Body of pancreas (tissue), 4 donors: ENCODE data around the gene GNB1. TPM values are rescaled to one million over a fixed set of nuclear protein-coding genes. Genes with fewer than 3 reads are reported as not detected.

Experiments used
- ATAC-seq: fragments of 150-250 bp; one replicate; pipeline ENCODE4 v1.9.1; 2016
- DNase-seq, 4 donors: peaks; one replicate each; pipeline ENCODE4 v3.0.0-alpha.2; 2019
- H3K27ac ChIP-seq, 4 donors: fragments of 200-600 bp; sonication (generic); 1 replicate in 3 of 4; 2 replicates in 1 of 4; pipeline versions ENCODE4 v1.5.1 to v1.6.1; 2016 to 2019; ENCODE audit warnings: mild to moderate bottlenecking in 1 of 4, mixed read lengths in 1 of 4, moderate library complexity in 1 of 4
- H3K27me3 ChIP-seq, 2 donors: fragments of 200-600 bp; sonication (generic); one replicate each; pipeline ENCODE4 v1.6.0; 2016; ENCODE audit warnings: mild to moderate bottlenecking in 1 of 2
- H3K36me3 ChIP-seq, 2 donors: fragments of 200-600 bp; sonication (generic); replicated peaks in 1 of 2; 2 replicates each; pipeline ENCODE4 v1.5.1; 2016; ENCODE audit warnings: low read depth in 2 of 2; ENCODE audit not compliant: insufficient read depth in 1 of 2
- H3K4me1 ChIP-seq: fragments of 200-600 bp; sonication (generic); one replicate; pipeline ENCODE4 v1.6.0; 2016
- H3K4me3 ChIP-seq, 2 donors: fragments of 200-600 bp; sonication (generic); 1 replicate in 1 of 2; 2 replicates in 1 of 2; pipeline ENCODE4 v1.5.1; 2016 to 2019
- H3K9me3 ChIP-seq, 3 donors: fragments of 200-600 bp; sonication (generic); 1 replicate in 2 of 3; 2 replicates in 1 of 3; pipeline ENCODE4 v1.5.1; 2016
- POLR2A ChIP-seq, 3 donors: fragments of 450-650 bp; IDR thresholded peaks; one replicate each; pipeline ENCODE4 v1.6.1; 2016; ENCODE audit warnings: antibody characterized with exemption in 3 of 3, mild to moderate bottlenecking in 2 of 3
- WGBS, 2 donors: methylation state at CpG; one replicate each; pipeline ENCODE4 v1.1.5; 2017; 5-methylcytosine and 5-hydroxymethylcytosine counted together
- intact Hi-C: fragments of 100-400 bp; cut with DNase I; formaldehyde crosslinking; loops from one replicate; pipeline ENCODE4 v1.15.1; 2023
- total RNA-seq, 2 donors: library from RNA; depleted of rRNA; stranded (reverse); fragments of >200 nt; gene quantifications; one replicate each; pipeline ENCODE4 v1.1.0, GENCODE V29; 2016
- TF ChIP-seq, protein P1 (sequence below), 7 experiments: fragments of 450-650 bp in 4 of 7; fragments of 200-600 bp in 3 of 7; sonication (generic) in 3 of 7; IDR thresholded peaks; one replicate each; pipeline ENCODE4 v1.5.1; 2016 to 2019; ENCODE audit warnings: antibody characterized with exemption in 7 of 7

The GNB1 gene
- total RNA-seq, 2 donors from 2014 or later: 71.3 to 79.1 TPM

DNA sequence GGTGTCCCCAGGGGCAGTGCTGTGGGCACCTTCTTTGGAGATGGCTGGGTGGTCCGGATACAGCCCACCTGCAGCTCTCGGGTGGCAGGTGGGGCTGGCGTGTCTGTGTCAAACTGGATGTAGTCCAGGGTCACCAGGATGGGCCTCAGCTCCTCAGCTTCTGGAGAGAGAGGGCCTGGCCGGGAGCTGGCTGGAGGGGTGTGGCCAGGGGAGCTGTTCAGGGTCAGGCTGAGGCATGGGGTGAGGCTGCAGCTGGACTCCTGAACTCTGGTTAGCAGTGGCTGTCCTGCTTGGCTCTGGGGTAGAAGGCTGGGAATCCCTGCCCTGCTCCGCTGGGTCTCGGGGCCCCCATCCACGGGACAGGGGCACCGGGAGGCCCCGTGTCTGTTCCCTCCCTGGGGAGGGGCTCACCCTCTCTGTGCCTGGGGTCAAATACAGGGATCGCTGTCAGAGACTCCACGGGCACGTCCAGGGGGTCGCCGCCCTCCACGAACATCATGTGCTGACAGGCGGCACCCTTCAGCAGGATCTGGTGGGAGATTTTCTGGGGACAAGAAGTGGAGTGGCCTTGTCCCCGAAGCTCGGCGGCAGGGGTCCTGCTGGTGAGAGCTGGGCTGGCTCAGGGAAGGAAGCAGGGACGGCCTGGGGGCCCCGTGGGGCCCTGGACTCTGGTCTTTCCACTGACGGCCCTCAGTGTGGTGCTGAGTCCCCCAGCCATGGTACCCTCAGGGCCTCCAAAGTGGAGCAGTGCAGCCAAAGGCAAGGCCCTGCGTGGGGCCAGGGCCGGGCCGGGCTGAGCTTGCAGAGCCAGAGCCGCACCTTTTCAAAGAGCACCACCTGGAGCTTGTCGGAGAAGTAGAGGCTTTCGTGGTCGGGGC is 32.3 kb upstream of the GNB1 start:
- no peak for ATAC-seq
- 74 to 88% methylated on average over 10 to 26 of the region's 29 CpGs for WGBS, 2 donors

DNA sequence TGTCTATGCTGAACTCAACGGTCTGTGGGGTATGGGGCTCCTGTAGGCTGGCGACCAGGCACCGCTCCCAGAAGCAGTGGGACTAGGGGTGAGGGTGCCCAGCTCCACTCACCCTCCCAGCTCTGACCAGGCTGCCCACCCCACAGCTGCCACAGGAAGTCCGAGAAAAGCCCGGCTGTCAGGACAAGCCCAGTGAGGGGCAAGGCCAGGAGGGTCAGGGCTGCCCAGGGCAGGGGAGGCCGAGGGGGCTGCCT is 31.7 kb upstream of the GNB1 start:
- 77% methylated on average over 6 of the region's 6 CpGs; no CpG with 5 or more reads in 1 of the 2 donors for WGBS, 2 donors
- no peak for DNase-seq
- H3K4me3 ChIP-seq: no peak overlapping the region
- no peaks in the 10 kb centered on the region for H3K9me3 ChIP-seq
- intact Hi-C loops: no loop called here
- H3K27me3 ChIP-seq: no peaks in the 10 kb centered on the region
- ATAC-seq: no peak
- TF ChIP-seq, protein P1, sequence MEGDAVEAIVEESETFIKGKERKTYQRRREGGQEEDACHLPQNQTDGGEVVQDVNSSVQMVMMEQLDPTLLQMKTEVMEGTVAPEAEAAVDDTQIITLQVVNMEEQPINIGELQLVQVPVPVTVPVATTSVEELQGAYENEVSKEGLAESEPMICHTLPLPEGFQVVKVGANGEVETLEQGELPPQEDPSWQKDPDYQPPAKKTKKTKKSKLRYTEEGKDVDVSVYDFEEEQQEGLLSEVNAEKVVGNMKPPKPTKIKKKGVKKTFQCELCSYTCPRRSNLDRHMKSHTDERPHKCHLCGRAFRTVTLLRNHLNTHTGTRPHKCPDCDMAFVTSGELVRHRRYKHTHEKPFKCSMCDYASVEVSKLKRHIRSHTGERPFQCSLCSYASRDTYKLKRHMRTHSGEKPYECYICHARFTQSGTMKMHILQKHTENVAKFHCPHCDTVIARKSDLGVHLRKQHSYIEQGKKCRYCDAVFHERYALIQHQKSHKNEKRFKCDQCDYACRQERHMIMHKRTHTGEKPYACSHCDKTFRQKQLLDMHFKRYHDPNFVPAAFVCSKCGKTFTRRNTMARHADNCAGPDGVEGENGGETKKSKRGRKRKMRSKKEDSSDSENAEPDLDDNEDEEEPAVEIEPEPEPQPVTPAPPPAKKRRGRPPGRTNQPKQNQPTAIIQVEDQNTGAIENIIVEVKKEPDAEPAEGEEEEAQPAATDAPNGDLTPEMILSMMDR (IDR thresholded peaks at IDR 0.05): no peak
- no peak for TF ChIP-seq POLR2A (IDR thresholded peaks at IDR 0.05)
- H3K36me3 ChIP-seq: no peaks in the 10 kb centered on the region
- no peak overlapping the region for H3K27ac ChIP-seq
- H3K4me1 ChIP-seq: peaks cover 19% of the 10 kb centered on the region

More for the DNA sequence above, 32.3 kb upstream of the GNB1 start:
- no peak overlapping the region for H3K4me3 ChIP-seq
- peak in 1 of 4 donors; percentile 25 for DNase-seq
- TF ChIP-seq, protein P1 (IDR thresholded peaks at IDR 0.05): no peak
- TF ChIP-seq POLR2A (IDR thresholded peaks at IDR 0.05): no peak
- no peaks in the 10 kb centered on the region for H3K27me3 ChIP-seq
- no peaks in the 10 kb centered on the region for H3K36me3 ChIP-seq
- H3K4me1 ChIP-seq: peaks cover 19% of the 10 kb centered on the region
- intact Hi-C loops: no loop called here
- H3K9me3 ChIP-seq: no peaks in the 10 kb centered on the region
- H3K27ac ChIP-seq: no peak overlapping the region

DNA sequence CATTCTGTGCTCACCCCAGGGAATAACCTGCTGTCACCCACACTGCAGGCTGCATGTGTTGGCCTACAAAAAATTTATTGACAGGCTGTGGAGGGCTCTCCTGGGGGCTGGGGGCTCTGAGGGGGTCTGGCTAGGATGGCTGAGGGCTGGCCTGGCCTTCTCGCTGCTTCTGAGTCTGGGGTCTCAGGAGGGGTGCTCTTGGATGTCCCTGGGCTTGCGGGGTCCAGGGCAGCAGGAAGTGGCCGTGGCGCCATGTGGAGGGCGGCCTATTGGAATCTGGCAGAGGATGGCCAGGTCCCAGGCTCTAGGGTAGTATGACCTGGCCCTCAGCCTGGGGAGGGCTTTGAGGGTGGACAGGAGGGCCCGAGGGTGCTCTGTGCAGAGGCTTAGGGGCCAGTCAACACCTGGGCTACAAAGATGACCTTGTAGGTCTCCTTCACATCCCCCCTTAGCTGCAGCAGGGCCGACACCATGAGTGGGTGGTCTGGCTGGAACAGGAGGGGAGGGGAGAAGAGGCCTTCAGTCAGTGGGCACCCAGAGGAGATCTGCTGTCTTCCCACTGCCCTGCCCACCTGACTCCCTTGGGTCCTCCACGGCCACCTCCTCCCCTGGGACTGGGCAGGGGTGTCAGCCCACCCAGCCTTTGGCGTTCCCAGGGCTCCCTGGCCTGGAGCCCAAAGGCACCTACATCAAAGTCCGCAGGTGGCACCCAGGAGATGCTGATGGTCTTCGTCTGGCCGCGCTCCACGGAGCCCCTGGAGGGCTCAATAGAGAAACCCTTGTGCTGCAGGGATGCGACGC is 31.2 kb upstream of the GNB1 start:
- TF ChIP-seq, protein P1 (IDR thresholded peaks at IDR 0.05): no peak
- no peak for TF ChIP-seq POLR2A (IDR thresholded peaks at IDR 0.05)
- H3K4me3 ChIP-seq: no peak overlapping the region
- ATAC-seq: no peak
- no peak overlapping the region for H3K27ac ChIP-seq
- H3K27me3 ChIP-seq: no peaks in the 10 kb centered on the region
- H3K9me3 ChIP-seq: no peaks in the 10 kb centered on the region
- 84 to 88% methylated on average over 2 to 16 of the region's 16 CpGs for whole genome bisulfite sequencing, 2 donors
- peaks cover 24% of the 10 kb centered on the region for H3K4me1 ChIP-seq
- intact Hi-C loops: no loop called here
- no peak for DNase-seq
- no peaks in the 10 kb centered on the region for H3K36me3 ChIP-seq

DNA sequence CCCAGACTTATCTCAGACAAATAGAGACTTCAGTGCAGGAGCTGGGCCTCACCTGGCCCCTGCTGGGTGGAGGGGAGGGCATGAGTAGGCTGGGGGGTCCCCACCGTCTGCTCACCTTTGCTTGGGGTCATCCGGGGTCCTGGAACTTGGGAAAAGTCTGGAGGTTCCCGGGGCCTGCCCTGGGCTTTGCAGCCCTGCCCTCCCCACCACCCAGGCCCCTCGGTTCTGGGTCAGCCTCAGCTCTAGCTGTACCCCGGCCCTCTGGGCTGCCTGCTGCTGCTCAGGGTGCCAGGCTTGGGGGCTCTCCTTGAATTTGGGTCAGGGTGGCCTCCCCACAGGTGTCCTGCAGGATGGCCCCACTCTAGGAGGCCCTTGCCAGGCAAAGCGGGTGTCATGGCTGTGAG is 30.6 kb upstream of the GNB1 start:
- Histone ChIP-seq H3K4me3 (no peak overlapping the region), H3K9me3 (no peaks in the 10 kb centered on the region), H3K36me3 (no peaks in the 10 kb centered on the region), H3K27me3 (no peaks in the 10 kb centered on the region), H3K4me1 (peaks cover 30% of the 10 kb centered on the region), H3K27ac (no peak overlapping the region)
- 81 to 92% methylated on average over 3 to 6 of the region's 6 CpGs for WGBS, 2 donors
- DNase-seq (no peak), ATAC-seq (no peak)
- TF ChIP-seq, protein P1 (IDR thresholded peaks at IDR 0.05): no peak
- no peak for TF ChIP-seq POLR2A (IDR thresholded peaks at IDR 0.05)
- intact Hi-C loops: no loop called here
